ENCODE results near the gene PTGR1.
"Not testable (repeated sequence)": the region's sequence is repeated elsewhere in the genome, so short reads cannot be mapped to it uniquely, and the experiment has no call there.

The PTGR1 gene

DNA sequence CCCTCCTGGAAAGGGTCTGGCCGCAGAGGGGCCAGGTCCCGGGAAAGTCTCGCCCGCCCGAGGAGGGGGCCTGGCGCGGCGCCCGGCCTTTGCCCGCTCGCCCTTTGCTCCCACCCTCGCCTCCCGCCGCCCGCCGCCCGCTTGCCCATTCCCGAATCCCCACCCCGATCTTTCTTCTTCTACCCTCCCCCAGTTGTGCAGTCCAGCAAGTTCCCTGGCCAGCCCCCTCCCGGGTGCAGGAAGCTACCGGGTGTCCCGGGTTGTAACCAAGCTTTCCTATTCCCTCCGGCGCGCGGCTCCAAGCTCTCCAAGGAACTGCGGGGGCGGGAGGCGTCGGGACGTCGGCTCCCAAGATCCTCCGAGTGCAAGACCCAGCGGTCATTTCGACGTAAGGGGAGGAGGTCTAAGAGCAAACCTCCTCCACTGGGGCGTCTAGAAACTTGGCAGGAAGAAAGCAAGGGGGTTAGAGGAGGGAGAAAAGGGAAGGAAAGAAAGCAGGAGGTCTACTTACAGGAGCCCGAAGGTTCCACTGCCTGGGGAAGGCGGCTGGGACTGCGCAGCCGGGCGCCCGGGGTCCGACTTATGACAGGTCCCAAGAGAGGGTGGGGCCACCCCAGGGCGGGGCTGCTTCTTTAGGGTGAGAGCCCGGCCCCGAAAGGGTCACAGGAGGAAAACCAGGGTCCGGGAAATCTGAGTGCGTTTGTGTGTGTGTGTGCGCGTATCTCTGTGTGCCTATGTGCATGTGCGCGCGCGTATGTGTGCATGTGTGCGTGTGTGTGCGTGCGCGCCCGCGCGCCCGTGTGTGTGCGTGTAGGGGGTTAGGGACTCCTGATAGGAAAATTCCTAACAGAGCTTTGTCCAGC, at the start of gene PTGR1:
Gene PTGR1 (minus strand): TSS at position 556 of the 863 bp plus-strand sequence. CDS start 2,225 bp downstream, outside the sequence.
- DNase-seq = no peak

DNA sequence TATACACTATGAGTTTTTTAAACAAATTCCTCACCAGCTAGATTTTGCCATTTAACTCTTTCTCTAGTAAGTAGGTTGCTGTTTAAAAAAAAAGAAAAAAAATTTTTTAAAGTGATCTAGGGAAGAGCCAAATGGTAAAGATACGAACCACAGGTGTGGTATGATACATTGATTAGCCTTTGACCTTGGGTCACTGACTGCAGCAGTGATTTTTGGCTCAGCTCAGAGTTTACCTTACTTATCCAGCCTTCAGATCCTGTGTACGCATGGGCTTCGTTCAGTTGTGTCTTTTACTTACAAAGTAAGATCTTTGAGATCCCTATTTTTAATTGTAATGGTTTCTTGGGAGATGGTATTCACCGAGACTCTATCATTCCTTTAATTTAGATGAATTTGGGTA, 49.6 kb upstream of the PTGR1 start:
- DNase-seq = no peak

DNA sequence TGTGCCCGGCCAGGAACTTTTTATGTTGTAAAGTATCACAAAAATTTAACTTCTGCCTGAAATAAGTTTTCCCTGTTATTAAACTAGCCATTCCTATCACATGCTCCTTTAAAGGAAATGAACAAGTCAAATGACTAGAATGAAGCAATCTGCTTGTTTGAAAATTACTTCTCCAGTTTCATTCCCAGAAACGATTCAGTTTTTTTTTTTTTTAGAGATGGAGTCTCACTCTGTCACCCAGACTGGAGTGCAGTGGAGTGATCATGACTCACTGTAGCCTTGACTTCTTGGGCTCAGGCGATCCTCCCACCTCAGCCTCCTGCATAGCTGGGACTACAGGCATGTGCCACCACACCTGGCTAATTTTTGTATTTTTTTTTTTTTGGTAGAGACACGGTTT, 48.6 kb upstream of the PTGR1 start:
- DNase-seq = no peak

DNA sequence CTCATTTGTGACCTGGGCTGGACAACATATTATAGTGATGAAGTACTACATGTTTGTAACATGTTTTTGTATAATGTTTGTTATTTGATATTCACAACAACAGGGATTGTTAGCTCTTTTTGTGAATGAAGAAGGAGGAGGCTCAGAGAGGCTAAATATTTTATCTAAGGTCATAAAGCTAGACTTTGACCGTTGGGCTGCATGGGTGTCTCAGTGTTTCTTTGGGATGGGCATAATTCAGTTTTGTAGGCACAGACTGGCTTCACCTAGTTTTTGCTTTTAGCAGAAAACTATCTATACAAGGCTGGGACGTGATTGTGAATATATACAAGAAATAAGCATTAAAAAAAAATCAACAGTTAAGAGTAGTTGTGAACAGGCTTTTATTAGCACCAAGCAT, 47.0 kb upstream of the PTGR1 start:
- no peak for DNase-seq

DNA sequence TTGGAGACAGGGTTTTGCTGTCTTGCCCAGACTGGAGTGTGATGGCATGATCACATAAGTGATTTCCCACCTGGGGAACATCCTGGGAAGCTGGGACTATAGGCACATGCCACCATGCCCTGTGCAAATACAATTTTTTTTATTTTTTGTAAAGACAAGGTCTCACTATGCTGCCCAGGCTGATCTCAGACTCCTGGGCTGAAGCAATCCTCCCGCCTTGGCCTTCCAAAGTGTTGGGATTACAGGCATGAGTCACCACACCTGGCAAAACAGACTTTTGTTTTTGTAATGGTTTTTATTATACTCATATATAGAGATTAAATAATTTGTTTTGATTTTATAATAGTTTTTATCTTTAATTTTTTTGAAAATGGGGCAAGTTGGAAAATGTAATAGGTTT, 46.4 kb upstream of the PTGR1 start:
- DNase-seq = no peak

DNA sequence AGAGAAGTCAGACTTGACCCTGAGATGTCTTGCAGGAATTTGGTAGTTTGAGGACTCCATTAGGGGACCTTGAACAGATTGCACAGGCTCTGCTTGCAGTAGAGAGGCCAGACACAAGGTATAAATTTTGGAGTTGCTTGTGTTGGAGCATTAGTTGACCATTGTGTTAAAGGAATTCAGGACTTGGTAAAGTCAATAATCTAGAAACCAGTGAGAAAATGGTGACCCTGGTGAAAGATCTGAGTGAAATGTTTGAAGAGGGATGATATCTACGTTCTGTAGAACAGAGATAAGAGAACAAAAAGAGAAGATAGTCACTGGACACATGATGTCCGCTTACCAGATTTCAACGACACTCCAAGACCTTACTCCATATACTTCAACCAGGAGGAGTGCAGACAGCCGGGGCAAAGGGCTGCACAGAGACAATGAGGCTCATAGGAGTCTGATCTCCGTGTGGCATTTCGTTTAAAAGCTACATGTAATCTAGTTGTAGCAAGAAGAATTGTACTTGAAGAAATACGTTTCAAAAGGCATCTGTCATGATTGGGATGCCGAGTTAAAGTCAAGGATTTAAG, 44.8 kb upstream of the PTGR1 start:
- no peak for DNase-seq

DNA sequence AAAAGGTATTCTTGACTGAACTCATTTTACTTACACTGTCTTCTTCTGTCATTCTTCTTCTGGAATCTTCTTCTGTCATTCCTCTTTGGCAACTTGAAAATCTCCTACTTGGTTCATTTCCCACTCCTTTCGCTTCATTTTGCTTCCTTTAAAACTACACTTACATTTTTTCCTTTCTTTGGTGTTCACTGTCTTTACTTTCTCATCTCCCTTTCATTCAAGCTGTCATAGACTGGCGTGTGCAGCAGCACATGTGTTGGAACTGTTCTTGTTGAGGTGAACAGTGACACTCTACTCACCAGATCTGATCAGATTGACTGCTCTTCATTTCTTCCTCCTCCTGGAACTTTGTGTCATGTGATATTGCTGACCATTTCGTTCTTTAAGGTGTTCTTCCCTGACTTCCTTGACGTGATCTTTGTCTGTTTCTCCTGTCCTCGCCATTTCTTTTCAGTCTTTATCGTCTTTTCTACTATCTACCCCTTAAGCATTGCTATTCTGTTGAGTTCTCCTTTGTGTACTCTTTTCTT, 38.0 kb upstream of the PTGR1 start:
- DNase-seq = no peak

DNA sequence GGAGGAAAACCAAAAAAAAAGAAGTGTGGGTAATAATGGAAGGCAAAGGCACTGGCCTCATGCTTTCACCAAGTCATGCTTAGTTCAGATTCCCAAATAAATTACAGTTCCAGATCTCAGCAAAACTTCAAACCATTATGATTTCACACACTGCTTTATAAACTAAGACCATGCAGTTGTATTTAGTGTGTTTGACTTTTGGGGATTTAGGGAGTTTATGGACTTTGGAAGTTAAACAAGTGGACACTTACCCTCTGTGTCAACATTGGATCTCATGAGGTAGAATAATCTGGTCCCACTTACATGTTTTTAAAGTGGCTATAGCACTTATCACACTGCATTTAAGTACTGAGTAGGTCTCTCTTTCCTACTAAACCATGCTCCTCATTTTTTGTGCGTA, 35.4 kb upstream of the PTGR1 start:
- DNase-seq = no peak

DNA sequence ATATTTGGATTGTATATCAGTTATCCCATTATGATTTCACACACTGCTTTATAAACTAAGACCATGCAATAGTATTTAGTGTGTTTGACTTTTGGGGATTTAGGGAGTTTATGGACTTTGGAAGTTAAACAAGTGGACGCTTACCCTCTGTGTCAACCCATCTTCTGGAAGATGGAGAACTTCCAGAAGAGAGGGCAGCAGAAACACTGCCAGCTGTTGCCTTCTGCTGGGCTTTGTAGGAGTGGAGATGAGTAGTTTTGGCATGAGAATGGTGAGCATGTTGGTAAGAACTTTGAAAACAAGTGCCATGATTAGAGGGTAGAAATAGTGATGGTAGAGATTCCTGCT, 33.9 kb upstream of the PTGR1 start:
- no peak for DNase-seq

DNA sequence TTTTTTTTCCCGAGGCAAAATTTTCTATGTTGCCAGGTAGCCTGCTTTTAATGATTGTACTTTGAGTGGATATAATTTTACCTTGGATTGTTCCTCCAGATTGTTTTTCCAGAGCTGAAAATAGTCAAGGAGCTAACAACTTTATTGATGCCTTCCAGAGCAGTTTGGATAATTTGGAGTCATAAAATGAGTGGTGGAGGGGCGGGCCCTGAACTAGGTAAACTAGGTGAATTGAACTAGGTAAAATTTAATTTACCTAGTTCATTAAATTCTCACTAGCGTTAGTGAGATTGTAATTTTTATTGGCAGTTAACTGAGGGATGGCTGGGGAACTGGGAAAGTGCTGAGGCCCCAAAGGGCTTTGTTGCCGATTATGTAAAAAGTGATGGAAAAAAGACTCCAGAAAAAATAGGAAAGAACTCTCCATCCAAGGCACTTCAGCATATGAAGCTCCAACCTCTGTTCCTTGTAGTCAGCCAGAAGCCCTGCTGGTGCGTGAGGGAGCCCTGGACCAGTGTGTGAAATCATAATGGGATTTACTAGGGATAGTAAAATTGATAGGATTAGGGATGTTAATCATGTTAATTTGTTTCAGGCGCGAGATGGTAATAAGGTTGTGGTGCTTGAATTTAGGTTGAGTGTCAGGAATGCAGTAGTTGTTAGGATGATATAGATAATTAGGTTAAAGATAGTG, 33.4 kb upstream of the PTGR1 start:
- DNase-seq = no peak

DNA sequence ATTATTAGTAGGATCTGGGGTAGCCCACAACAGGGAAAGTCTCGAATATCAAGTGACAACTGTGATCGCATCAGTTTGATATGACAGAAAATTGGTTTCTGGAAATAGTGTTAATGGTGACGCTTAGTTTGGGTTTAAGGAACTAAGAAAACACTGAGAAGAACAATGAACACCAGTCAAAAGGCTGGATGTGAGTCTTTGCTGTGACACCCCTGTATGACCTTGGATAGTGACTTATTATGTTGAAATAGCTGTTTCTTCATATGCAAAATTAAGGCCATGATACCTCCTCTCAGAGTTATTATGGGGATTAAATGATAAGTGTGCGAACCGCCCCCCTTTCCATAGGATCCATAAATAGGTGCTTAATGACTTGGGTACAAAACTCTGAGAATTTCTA, 32.6 kb upstream of the PTGR1 start:
- no peak for DNase-seq

DNA sequence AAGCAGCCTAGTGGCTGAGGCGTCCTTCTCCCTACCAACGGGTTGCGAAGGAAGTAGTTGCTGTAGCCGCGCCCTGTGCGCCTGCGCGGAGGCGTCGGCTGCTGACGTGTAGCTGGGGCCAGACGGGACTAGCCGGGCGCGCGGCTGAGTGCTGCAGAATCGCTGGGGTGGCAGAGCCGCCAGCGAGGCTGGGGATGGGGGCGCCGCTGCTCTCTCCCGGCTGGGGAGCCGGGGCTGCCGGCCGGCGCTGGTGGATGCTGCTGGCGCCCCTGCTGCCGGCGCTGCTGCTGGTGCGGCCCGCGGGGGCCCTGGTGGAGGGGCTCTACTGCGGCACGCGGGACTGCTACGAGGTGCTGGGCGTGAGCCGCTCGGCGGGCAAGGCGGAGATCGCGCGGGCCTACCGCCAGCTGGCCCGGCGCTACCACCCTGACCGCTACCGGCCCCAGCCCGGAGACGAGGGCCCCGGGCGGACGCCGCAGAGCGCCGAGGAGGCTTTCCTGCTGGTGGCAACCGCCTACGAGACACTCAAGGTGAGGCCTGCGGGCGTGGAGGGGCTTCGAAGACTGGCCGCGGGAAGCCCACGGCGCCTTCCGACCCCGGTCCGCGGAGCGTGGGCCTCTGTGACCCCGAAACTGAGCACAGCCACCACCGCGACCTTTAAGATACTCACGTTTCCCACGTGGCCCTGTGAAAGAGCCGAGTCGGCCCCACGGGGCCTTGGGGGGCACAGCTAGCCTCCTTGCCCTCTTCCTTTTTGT, 31.9 kb upstream of the PTGR1 start, which contains the start of gene DNAJC25:
Gene DNAJC25 (plus strand): TSS at position 121 of the 758 bp plus-strand sequence. CDS start 74 bp downstream, at position 195.
- peak; percentile 90 for DNase-seq

DNA sequence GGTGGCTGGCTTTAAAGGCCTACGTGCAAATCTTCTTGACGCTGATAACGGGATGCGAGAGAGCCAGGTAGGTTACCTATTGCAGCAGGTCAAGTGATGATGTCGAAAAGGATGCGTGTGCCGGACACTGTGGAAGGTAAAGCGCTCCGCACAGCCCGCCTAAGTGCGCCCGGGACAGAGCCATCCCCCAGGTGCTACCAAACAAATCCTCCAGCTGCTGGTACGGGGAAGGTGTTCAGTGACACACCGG, 31.4 kb upstream of the PTGR1 start:
- DNase-seq = no peak

DNA sequence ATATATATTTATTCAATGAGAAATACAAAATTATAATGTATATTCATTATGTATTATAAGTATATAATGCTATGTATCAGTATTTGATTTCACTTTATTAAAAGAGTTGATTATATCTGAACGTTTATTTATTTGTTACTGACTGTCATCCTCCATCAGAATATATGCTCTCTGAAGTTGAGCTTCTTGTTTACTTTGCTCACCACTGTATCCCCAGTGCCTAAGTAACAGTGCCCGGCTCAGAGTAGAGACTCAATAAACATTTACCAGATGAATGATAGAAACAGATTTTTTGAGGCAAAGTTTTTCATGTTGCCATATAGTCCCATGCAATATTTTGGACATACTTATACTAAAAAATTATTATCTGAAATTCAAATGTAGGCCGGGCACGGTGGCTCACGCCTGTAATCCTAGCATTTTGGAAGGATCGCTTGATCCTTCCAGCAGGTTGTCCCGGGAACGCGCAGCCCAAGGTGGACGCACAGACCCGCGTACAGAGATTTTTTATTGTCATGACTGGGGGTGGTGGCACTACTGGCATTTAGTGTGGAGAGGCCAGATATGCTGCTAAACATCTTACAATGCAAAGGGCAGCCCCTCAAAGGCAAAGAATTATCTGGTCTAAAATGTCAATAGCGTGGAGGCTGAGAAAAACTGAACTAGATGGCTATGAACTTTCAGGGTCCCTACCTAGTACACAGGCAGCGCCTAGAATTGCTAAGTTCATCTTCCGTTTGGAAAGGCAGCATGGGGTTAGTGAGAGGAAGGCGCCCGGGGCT, 30.9 kb upstream of the PTGR1 start:
- DNase-seq = no peak

DNA sequence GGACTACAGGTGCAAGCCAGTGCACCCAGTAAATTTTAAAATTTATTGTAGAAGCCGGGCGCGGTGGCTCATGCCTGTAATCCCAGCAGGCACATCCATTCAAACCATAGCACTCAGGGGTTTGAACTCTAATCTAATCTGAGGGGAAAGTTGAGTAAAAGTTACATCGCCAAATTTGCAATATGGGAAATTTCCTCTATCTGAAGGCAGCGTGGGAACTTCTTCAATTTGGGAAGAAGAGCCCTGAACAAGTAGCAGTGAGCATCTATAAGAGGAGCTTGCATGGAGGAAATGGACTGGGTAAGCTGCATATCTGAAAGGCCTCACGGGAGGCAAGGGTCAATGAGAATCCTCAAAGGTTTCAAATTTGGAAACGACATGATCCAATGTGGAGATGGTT, 29.0 kb upstream of the PTGR1 start:
- no peak for DNase-seq

DNA sequence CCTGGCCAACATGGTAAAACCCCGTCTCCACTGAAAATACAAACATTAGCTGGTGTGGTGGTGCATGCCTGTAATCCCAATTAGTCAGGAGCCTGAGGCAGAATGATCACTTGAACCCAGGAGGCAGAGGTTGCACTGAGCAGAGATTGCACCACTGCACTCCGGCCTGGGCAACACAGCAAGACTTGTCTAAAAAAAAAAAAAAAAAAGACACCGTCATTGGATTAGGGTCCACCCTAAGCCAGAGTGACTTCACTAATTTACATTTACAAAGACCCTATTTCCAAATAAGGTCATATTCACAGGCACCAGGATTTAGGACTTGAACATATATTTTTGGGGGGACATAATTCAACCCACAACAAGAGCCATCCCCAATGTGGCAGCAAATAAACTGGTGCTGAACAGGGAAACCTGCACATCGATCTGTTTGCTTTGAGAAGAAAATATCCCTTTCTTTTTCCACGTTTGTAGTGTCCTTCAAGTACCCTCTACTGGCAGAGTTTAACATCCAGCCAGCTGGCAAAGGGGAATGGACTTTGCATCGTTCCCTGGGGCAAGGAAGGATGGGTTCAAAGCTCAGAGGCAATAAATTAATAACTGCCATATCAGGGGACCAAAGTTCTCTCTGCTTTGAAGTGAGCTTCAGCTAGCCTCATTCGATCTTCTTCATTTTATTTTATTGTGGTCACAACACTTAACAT, 28.0 kb upstream of the PTGR1 start:
- no peak for DNase-seq

DNA sequence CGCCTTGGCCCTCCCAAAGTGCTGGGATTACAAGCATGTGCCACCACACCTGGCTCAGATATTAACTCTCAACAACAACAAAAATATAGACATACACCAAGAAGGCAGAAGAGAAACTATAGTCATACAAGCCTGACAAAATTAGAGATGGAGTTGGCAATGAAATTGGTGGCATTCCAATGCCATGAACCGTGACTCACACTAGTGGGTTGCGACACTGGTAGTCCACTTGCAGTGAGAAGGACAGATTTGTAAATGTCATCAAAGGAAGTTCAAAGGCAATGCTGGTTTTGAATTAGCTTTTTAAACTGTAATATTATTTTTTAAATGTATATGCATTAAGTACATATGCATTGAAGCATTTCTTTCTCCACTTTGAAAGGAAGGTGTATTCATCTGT, 23.2 kb upstream of the PTGR1 start:
- DNase-seq = no peak

DNA sequence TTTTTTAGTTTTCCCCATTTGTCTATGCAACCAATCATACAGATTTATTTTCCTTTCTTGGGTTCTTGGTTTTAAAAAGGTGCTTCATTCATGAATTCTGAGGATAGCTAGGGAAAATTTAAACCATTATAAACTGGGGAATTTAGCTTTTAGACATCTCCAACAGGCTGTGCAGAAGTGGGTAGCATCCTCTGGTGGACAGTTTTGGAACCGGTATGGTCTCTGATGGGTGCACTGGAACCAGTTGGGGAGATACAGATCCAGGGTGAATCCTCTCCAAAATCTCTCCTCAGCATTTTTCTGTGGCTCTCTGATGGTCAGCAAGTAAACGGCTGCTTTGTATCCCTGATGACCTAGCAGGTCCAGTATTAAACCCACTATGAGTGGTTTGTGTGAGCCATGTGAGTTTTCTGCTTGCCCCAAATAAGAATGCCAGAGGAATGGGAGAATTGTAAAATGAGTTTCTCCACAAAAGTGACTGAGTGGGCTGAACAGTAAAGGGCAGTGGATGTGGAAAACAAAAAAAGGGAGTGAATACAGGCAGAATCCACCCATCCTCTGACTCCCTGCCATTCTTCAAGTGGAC, 22.5 kb upstream of the PTGR1 start:
- no peak for DNase-seq

DNA sequence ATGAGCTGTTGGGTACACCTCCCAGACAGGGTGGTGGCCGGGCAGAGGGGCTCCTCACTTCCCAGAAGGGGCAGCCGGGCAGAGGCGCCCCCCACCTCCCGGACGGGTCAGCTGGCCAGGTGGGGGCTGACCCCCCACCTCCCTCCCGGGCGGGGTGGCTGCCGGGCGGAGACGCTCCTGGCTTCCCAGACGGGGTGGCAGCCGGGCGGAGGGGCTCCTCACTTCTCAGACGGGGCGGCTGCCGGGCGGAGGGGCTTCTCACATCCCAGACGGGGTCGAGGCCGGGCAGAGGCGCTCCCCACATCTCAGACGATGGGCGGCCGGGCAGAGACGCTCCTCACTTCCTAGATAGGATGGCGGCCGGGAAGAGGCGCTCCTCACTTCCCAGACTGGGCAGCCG, 17.9 kb upstream of the PTGR1 start:
- not testable (repeated sequence) for DNase-seq

DNA sequence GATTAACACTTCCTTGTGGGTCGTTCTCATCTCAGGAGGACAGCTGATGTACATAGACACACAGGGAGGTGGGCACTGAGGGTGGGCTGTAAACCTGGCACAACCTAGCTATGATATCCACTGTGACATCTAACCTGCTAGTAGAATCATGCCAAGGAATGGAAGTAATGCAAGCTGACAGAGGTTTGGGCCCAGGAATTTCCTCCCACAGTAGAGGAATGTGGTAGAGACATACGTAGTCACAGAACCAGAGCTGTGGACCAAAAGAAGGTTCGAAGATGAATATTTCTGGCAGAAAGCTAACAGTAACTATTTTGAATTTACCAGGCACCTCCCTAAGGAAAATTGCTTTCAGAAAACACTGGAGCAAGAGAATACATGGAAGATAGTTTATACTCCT, 16.5 kb upstream of the PTGR1 start:
- no peak for DNase-seq

DNA sequence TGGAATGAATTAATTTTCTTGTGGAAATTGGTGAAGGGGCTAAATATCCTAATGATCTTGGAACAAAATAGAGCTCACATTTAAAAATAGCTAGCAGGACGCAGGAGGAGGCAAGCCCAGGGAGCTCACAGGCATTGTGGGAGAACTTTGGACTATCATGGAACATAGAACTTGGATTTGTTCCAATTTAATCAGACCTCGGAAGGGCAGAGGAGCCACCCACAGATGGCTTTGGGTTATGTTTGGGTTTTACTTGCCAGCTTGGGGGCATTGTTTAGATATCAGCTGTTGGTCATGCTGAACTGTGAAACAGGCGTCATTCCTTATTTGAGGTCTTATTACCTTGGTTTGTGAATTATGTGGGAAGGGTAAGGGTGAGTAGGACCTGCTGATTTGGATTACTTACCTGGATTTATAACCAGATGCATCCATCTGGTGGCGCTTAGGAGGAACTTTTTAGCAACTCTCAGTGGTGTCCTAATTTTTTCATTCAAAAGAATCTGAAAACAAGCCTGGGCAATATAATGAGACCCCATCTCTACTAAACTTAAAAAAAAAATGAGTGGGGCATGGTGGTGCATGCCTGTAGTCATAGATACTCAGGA, 14.1 kb upstream of the PTGR1 start:
- no peak for DNase-seq

Data from NCI-H1436 treated with DMSO at 0.1 percent for 48 hours (cell line).